Renal pelvis (tissue), 12 donors: ENCODE results near the gene UGT1A10. TPM values are rescaled to one million over a fixed set of nuclear protein-coding genes. Genes with fewer than 3 reads are reported as not detected.
"Not testable (repeated sequence)": the region's sequence is repeated elsewhere in the genome, so short reads cannot be mapped to it uniquely, and the experiment has no call there.

Experiments
- DNase-seq: peaks from one replicate; pipeline ENCODE4 v3.0.0-alpha.2; 2013
- long read RNA-seq, 16 experiments: transcript quantifications; one replicate each; lab custom pipeline, GENCODE V29; 2026
- polyA plus RNA-seq, 3 donors: library from polyadenylated mRNA; unstranded; fragments of 120-200 nt; gene quantifications; one replicate each; pipeline ENCODE4 v1.2.1, GENCODE V29; 2013; ENCODE audit not compliant: insufficient read length in 3 of 3

UGT1A10 gene
- polyA plus RNA-seq, result not detected
- long read RNA-seq, donor 1, result 0 reads
- long read RNA-seq, donor 2, result 0 reads
- long read RNA-seq, donor 3, result 0 reads
- long read RNA-seq, donor 4, result 0 reads
- long read RNA-seq, donor 5, result 0 reads
- long read RNA-seq, donor 6, result 0 reads
- long read RNA-seq, donor 7, result 0 reads
- long read RNA-seq, donor 8, result 0 reads
- long read RNA-seq, donor 9, result 0 reads
- long read RNA-seq, donor 10, result 0 reads
- long read RNA-seq, donor 11, result 0 reads
- long read RNA-seq, donor 12, result 0 reads
- long read RNA-seq, donor 13, result 0 reads
- long read RNA-seq, donor 14, result 0 reads
- long read RNA-seq, donor 15, result 0 reads
- long read RNA-seq, donor 16, result 0 reads

- DNase-seq, result not testable (repeated sequence)
Measured at GRCh38 chr2:233636306-233636705, at the start of gene UGT1A10. TSS of gene UGT1A10 (plus strand) at chr2:233636448. CDS start at chr2:233636523, 75 bp downstream.

- no peak for DNase-seq
Measured at GRCh38 chr2:233588400-233588799, 47.8 kb upstream of the UGT1A10 start.

DNA sequence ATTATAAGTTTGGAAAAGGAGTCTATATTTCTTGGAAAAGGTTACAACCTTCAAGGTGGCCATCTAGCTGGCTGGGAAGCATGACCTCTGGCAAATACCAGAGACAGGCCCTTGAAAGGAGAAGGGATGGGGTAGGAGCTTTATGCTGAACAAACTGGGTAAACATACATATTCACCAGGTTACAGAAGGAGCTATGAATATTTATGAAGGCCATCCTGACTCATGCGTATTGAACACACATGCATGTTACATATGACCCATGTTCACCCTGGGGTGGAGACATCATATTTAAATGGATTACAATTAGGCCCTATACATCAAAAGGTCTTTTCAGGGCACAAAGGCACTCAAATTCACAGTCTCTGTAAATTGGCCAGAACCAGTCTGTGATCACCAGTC lies 43.5 kb upstream of the UGT1A10 start:
- not testable (repeated sequence) for DNase-seq

DNA sequence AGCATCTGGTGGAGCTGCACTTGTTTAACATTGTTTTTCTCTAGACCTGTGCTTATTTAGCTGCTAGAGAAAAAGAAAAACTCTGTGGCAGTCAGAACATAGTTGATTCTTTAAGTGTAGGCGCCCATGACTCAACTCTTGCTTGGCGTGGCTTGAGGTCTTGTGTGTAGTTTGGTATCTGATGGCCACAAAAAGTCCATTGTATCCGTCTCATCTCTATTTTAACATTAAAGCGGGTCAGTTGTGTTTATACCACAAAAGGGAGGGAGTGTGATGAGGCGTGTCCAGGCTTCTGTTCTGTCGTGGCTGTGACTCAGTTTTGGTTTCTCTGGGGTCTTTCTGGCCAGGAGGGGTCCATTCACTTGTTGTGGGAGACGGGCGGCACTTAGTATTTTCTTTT lies 43.0 kb upstream of the UGT1A10 start:
- no peak for DNase-seq

GRCh38 chr2:233597522-233597921 lies 38.7 kb upstream of the UGT1A10 start:
- no peak for DNase-seq

GRCh38 chr2:233598952-233599351 lies 37.3 kb upstream of the UGT1A10 start:
- no peak for DNase-seq

GRCh38 chr2:233600386-233600785 lies 35.9 kb upstream of the UGT1A10 start:
- DNase-seq, result no peak

DNA sequence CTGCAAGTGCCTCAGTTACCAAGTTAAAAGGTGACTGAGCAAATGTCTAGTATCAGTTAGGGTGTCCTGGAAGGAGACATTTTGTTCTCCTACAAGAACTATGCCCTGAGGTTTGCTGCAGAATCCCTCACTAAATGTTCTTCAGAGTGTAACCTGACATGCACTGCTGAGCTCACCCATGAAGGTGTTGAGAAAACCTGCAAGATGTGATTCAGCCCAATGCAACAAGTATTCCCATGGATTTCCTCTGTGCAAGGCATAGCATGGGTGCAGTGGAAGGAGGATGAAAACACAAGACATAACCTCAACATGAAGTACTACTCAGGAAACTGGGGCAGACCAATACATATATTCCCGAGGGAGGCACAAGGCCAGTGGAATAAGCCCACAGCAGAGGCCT lies 34.2 kb upstream of the UGT1A10 start:
- no peak for DNase-seq

DNA sequence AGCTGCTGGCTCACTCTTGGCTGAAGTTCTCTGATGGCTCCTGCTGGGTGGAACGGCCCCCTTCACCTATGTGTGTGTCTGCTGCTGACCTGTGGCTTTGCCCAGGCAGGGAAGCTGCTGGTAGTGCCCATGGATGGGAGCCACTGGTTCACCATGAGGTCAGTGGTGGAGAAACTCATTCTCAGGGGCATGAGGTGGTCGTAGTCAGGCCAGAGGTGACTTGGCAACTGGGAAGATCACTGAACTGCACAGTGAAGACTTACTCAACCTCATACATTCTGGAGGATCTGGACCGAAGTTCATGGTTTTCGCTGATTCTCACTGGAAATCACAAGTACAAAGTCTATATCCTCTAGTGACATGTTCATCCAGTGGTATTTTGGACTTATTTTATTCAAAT lies 32.7 kb upstream of the UGT1A10 start:
- no peak for DNase-seq

GRCh38 chr2:233604826-233605225 lies 31.4 kb upstream of the UGT1A10 start:
- no peak for DNase-seq

DNA sequence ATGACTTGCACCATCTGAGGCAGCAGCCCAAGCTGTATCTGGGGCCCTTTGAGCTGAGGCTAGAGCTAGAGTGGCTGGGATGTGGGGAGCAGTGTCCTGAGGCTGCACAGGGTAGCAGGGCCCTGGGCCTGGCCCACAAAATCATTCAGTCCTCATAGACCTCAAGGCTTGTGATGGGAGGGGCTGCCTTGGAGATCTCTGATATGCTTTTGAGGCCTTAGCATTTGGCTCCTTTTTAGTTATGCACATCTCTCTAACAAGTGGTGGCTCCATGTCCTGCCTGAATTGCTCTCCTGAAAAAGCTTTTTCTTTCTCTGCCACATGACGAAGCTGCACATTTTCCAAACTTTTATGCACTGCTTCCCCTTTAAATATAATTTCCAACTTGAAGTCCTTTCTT lies 30.6 kb upstream of the UGT1A10 start:
- DNase-seq, result no peak

GRCh38 chr2:233611284-233611683 lies 25.0 kb upstream of the UGT1A10 start:
- DNase-seq, result no peak

- not testable (repeated sequence) for DNase-seq
Measured at GRCh38 chr2:233617476-233617875, 18.8 kb upstream of the UGT1A10 start, which contains the start of gene UGT1A8. TSS of gene UGT1A8 (plus strand) at chr2:233617633. CDS start at chr2:233617708, 75 bp downstream.

DNA sequence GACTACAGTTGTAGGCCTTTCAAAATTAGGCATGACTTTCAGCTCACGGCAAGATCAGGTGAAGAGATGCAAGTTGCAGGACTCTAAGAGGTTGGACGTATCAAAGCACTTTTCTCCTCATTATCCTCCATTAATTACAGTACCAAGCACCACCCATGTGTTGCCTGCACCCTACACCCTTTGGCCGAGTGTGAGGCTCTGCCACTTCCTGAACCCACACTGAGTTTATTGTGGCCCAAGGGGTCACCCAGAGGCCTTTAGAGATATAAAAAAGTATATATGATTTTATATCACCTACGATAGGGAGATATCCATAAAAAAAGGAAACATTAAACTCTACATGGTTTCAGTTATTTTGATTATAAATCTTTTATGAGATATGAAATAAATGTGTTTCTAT lies 16.0 kb upstream of the UGT1A10 start:
- DNase-seq, result no peak

GRCh38 chr2:233621863-233622262 lies 14.4 kb upstream of the UGT1A10 start:
- not testable (repeated sequence) for DNase-seq

DNA sequence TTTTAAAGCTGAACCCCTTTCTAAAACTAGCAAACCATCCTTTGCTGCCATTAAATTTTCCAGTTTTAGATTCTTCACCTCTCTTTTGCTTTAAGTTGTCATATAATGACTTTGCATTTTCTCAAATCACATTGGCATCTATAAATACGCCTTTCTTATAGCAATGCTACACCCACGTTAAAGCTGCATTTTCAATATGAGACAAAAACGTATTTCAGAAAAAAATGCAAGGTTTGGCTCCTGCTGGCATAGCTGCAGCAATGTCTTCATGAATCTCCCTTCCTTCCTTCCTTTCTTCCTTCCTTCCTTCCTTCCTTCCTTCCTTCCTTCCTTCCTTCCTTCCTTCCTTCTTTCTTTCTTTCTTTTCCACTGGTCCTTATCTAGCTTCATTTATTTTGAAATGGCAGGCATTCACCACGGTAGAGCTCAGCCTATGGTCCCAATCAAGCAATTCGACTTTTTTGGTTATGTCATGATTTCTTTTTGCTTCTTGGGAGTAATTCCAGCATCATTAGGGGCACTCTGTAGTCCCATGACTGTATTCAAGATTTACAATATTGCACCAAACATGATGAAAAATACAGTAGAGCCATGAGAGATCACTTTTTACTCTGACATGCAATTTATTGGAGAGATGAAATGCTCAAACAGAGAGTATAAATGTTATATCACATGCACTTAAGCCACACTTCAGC lies 8.8 kb upstream of the UGT1A10 start:
- DNase-seq, result no peak

GRCh38 chr2:233638836-233639235 lies 2.6 kb downstream of the UGT1A10 start:
- no peak for DNase-seq

- DNase-seq, result no peak
Measured at GRCh38 chr2:233639860-233640259, 3.6 kb downstream of the UGT1A10 start.

- no peak for DNase-seq
Measured at GRCh38 chr2:233643128-233643527, 6.9 kb downstream of the UGT1A10 start.

GRCh38 chr2:233646033-233646432 lies 9.8 kb downstream of the UGT1A10 start:
- DNase-seq, result not testable (repeated sequence)

DNA sequence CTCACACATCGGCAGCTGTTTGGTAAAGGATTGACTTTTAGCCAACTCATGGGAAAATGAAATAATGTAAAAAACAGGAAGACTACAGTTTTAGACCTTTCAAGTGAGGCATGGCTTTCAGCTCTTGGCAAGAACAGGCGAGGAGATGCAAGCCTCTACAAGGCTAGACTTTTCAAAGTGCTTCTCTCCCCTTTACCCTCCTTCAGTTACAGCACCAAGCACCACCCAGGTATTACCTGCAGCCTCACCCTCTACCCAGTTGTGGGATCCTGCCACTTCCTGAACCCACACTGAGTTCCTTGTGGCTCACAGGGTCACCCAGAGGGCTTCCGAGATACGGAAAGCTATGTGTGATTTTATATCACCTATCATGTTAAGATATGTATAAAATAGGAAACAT lies 14.7 kb downstream of the UGT1A10 start:
- no peak for DNase-seq

- DNase-seq, result no peak
Measured at GRCh38 chr2:233651430-233651829, 15.2 kb downstream of the UGT1A10 start.

- DNase-seq, result no peak
Measured at GRCh38 chr2:233654501-233654900, 18.3 kb downstream of the UGT1A10 start.
